ENCODE results near the gene RHAG.

DNA sequence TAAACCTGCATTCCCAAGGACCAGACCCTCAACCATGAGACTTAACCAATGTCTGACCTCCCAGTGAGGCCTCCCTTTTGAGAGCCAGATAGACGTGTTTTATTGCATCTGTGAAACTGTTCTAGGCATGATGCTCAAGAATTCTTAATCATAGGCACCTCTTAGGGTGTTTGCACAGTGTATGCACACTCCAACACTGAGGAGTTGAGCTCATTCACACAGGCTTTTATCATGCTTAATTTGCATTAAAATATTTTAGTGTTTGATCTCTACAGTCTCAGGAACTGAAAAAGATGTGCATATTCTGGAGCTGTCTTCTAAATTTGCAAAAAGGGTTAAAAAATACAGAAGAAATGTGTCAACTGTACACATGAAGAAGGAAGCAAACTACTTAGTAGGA is 27.4 kb downstream of the RHAG start:
- TF ChIP-seq, protein P1, sequence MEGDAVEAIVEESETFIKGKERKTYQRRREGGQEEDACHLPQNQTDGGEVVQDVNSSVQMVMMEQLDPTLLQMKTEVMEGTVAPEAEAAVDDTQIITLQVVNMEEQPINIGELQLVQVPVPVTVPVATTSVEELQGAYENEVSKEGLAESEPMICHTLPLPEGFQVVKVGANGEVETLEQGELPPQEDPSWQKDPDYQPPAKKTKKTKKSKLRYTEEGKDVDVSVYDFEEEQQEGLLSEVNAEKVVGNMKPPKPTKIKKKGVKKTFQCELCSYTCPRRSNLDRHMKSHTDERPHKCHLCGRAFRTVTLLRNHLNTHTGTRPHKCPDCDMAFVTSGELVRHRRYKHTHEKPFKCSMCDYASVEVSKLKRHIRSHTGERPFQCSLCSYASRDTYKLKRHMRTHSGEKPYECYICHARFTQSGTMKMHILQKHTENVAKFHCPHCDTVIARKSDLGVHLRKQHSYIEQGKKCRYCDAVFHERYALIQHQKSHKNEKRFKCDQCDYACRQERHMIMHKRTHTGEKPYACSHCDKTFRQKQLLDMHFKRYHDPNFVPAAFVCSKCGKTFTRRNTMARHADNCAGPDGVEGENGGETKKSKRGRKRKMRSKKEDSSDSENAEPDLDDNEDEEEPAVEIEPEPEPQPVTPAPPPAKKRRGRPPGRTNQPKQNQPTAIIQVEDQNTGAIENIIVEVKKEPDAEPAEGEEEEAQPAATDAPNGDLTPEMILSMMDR (IDR thresholded peaks at IDR 0.05): no peak
- no peak for TF ChIP-seq EZH2 (IDR thresholded peaks at IDR 0.05; ENCODE audit: borderline replicate concordance, insufficient read depth, low read depth, low read length, poor library complexity, severe bottlenecking)

Measured in B cell (primary cell).